ENCODE results near the gene KCNG4.

KCNG4 gene, protein sequence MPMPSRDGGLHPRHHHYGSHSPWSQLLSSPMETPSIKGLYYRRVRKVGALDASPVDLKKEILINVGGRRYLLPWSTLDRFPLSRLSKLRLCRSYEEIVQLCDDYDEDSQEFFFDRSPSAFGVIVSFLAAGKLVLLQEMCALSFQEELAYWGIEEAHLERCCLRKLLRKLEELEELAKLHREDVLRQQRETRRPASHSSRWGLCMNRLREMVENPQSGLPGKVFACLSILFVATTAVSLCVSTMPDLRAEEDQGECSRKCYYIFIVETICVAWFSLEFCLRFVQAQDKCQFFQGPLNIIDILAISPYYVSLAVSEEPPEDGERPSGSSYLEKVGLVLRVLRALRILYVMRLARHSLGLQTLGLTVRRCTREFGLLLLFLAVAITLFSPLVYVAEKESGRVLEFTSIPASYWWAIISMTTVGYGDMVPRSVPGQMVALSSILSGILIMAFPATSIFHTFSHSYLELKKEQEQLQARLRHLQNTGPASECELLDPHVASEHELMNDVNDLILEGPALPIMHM

GRCh38 chr16:84239909-84240308 lies at the start of gene KCNG4:
TSS of gene KCNG4 (minus strand) at chr16:84240012. CDS start at chr16:84237485, 2,527 bp downstream.
- no peak for DNase-seq

- DNase-seq = no peak
Measured at GRCh38 chr16:84288902-84289301, 49.1 kb upstream of the KCNG4 start.

GRCh38 chr16:84286578-84287240 lies 46.9 kb upstream of the KCNG4 start:
- no peak for DNase-seq

GRCh38 chr16:84284154-84284722 lies 44.4 kb upstream of the KCNG4 start:
- no peak for DNase-seq

- DNase-seq = no peak
Measured at GRCh38 chr16:84283314-84284153, 43.7 kb upstream of the KCNG4 start.

- no peak for DNase-seq
Measured at GRCh38 chr16:84282533-84282932, 42.7 kb upstream of the KCNG4 start.

DNA sequence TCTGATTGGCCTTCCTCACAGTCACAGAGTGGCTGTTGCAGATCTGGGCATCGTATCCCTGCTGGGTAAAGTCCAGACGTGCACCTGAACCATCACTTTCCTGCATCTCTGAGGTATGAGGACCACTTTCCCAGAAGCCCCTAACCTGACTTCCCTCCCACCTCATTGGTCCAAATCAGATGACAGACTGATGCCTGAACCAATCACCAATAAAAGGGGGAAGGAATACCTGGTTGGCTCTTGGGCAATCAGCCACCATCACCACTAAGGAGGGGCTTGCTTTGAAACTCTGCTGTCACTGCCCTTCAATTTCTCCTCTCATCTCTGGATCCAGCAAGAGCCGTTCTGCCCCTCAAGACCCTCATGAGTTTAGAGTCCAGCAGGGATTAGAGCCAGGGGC lies 41.3 kb upstream of the KCNG4 start:
- DNase-seq = no peak

- DNase-seq = no peak
Measured at GRCh38 chr16:84279881-84280280, 40.1 kb upstream of the KCNG4 start.

DNA sequence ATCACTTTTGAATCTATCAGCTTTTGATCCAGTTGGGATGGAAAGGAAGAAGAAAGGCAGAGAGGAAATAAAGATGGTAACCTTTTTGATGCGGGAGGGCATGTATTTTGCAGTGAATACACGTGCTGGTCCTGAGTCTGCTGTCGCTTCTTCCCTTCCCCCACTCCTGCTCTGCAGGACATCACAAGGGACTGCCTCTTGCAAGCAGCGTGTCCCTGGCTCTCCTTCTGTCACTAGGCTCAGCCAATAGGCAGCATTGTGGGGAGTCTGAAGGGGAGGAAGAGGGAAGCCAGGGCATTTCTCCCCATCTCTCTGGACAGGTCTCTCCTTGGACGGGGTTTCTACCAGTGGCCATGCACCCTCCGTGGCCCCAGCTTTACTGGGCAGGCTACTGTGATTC lies 39.2 kb upstream of the KCNG4 start:
- no peak for DNase-seq

DNA sequence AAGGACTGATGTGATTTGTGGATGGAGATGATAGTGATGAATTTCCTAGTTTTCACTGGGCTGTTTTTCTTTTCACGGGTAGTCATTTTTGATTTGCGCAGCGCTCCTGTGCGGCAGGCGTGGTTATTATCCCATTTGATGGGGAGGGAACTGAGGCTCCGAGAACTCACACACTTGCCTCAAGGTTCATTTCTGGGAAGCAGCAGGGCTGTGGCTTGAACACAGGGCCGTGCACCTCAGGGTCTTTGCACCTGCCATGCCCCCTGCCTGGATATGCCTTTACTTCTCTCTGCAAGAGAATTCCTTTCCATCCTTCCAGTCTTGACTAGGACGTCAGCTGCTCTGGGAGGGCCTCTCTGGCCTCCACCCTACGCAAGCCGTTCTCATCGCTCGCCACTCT lies 38.5 kb upstream of the KCNG4 start:
- no peak for DNase-seq

- DNase-seq = no peak
Measured at GRCh38 chr16:84277244-84277823, 37.5 kb upstream of the KCNG4 start.

DNA sequence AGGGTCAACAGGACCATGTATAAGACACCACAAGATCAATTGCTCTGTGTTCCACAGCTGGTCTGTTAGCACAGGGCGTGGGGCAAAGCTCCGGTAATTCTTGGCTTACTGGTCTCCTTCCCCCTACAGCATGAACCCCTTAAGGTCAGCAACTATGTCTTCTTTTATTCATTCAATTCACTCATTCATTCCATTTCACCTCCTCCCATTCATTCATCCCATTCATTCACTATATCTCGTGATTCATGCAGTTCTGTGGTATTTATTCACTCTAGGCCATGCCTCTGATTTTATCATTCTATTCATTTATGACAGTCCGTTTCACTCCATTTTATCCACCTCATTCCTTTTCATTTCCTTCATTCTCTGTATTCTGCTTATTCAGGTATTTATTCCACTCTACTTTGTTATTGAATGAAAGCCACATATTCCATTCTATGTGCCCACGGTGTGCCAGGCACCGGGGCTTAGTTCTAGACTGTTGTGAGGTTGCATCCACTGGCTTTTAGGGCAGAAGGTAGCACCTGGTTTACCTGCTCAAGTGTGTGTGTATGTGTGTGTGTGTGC lies 35.9 kb upstream of the KCNG4 start:
- no peak for DNase-seq

GRCh38 chr16:84274515-84274914 lies 34.7 kb upstream of the KCNG4 start:
- DNase-seq = no peak

- DNase-seq = no peak
Measured at GRCh38 chr16:84272740-84273320, 33.0 kb upstream of the KCNG4 start.

DNA sequence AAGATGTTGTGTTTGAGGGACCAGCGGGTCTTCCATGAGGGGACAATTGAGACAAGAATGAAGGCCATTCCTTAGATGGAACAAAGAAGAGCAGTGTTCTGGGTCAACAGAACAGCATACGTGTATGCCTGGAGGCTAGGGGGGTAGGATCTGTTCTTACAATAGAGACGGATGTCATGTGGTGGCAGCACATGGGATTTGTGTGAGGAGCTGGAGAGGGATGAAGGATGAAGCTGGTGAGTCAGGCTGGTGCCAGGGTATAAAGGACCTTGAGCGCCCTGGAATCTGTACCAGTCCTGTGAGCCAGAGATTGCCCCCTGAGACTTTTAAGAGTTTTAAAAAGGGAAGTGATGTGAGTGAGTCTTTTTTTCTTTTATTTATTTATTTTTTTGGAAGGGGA lies 32.1 kb upstream of the KCNG4 start:
- no peak for DNase-seq

GRCh38 chr16:84271037-84271436 lies 31.2 kb upstream of the KCNG4 start:
- no peak for DNase-seq

GRCh38 chr16:84270531-84270930 lies 30.7 kb upstream of the KCNG4 start:
- no peak for DNase-seq

DNA sequence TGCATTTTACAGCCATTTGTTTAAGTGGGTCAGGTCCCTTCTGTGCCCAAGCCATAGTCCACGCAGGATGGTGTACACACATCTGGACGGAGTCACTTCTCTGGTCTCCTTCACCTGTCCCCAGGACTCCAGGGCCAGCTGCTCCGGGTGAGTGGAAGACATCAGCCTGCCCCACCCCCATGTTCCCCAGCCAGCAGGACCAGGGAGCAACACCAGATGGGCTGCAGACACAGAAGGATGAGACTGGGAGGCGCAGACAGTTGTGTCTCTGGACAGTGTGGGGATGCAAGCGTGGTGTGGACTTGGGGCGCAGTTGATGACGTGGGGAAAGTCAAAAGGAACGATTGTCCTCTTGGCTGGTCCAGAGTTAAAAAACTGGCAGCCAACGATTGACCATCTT lies 30.3 kb upstream of the KCNG4 start:
- no peak for DNase-seq

GRCh38 chr16:84268291-84269040 lies 28.7 kb upstream of the KCNG4 start:
- DNase-seq = no peak

GRCh38 chr16:84267380-84267779 lies 27.6 kb upstream of the KCNG4 start:
- DNase-seq = no peak

DNA sequence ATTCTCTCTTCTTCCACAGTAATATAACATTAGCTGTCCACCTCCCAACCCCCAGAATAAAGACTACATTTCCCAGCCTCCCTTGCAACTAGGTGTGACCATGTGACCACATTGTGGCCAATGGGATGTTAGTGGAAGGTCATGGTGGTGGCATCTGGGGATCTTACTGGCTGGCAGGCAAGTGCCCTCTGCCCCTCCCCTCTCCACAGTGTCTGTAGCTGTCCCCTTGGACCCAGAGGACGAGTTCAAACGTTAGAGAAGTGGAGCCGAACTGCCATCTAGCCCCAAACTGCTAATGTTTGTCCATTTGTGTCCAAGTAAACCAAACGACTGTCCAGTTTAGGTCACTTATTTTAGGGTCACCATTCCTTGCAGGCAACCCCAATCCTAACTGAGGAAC lies 26.6 kb upstream of the KCNG4 start:
- DNase-seq = no peak

All from SIG-M5 (cell line).